NT2/D1 (cell line): Measurements from ENCODE around the gene TRIOBP.

Source experiments
- SUZ12 ChIP-seq: IDR thresholded peaks from 2 replicates; pipeline ENCODE4 v1.6.1; 2011; ENCODE audit not compliant: insufficient read length, insufficient read depth; ENCODE audit errors: extremely low read depth
- YY1 ChIP-seq: IDR thresholded peaks from 2 replicates; pipeline ENCODE4 v1.6.1; 2011; ENCODE audit not compliant: insufficient read length, insufficient read depth
- ZNF274 ChIP-seq: IDR thresholded peaks from 2 replicates; pipeline ENCODE4 v1.6.1; 2011; ENCODE audit warnings: mild to moderate bottlenecking, low read depth, low read length

DNA sequence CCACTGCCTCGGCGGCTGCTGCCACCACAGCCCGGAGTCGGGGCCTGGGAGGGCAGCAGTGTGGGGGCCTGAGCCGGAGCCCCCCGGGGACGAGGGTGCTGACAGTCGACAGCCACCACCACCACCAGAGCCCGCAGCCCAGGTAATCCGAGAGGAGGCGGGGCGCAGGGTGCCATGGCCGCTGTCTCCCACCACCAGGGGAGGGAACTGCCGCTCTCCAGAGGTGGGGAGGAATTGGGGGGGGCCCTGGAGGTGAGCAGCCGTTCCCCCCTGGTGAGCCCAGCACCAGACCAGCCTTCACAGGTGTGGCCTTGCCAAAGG lies 12.6 kb downstream of the TRIOBP start:
- TF ChIP-seq YY1, result no peak
- no peak for TF ChIP-seq ZNF274
- no peak for TF ChIP-seq SUZ12
